ENCODE data around the gene FAF1.
"Not testable (repeated sequence)": the region's sequence is repeated elsewhere in the genome, so short reads cannot be mapped to it uniquely, and the experiment has no call there.

FAF1 gene

GRCh38 chr1:50873458-50874187, 86.4 kb downstream of the FAF1 start:
- Histone ChIP-seq H3K4me2 (ENCODE audit: low read length) (peak overlapping the region; percentile 66), H3K4me1 (ENCODE audit: control insufficient read depth, low read length) (peaks cover 10% of the 10 kb centered on the region), H3K27me3 (ENCODE audit: control insufficient read depth, low read length) (no peaks in the 10 kb centered on the region), H3K27ac (ENCODE audit: low read depth, low read length) (no peak overlapping the region), H4K20me1 (ENCODE audit: control insufficient read depth, insufficient read depth, low read depth, low read length) (no peaks in the 10 kb centered on the region), H3K4me3 (ENCODE audit: low read length) (peak overlapping the region; percentile 68), H3K36me3 (ENCODE audit: control insufficient read depth, low read length) (peaks cover 10% of the 10 kb centered on the region), H3K9me3 (ENCODE audit: control insufficient read depth, insufficient read depth, low read length) (no peaks in the 10 kb centered on the region), H3K79me2 (ENCODE audit: control insufficient read depth, low read length) (peaks cover 78% of the 10 kb centered on the region), H3K9me2 (replicated peaks; ENCODE audit: control insufficient read depth, low read length) (no peaks in the 10 kb centered on the region), H3F3A (ENCODE audit: control insufficient read depth, insufficient read depth) (peaks cover 11% of the 10 kb centered on the region)
- TF ChIP-seq EZH2phosphoT487 (IDR thresholded peaks at IDR 0.05; ENCODE audit: borderline replicate concordance, low read length) (no peak), CTCF (IDR thresholded peaks at IDR 0.05; ENCODE audit: low read depth, low read length, poor library complexity, severe bottlenecking) (peak; percentile 100)

- H3F3A ChIP-seq (ENCODE audit: control insufficient read depth, insufficient read depth); H3K4me3 ChIP-seq (ENCODE audit: low read length); H3K4me1 ChIP-seq (ENCODE audit: control insufficient read depth, low read length); H3K27me3 ChIP-seq (ENCODE audit: control insufficient read depth, low read length); H4K20me1 ChIP-seq (ENCODE audit: control insufficient read depth, insufficient read depth, low read depth, low read length); H3K9me2 ChIP-seq (replicated peaks; ENCODE audit: control insufficient read depth, low read length); H3K4me2 ChIP-seq (ENCODE audit: low read length); H3K27ac ChIP-seq (ENCODE audit: low read depth, low read length): not testable (repeated sequence)
- peaks cover 14% of the 10 kb centered on the region for H3K36me3 ChIP-seq (ENCODE audit: control insufficient read depth, low read length)
- peaks cover 79% of the 10 kb centered on the region for H3K79me2 ChIP-seq (ENCODE audit: control insufficient read depth, low read length)
- H3K9me3 ChIP-seq (ENCODE audit: control insufficient read depth, insufficient read depth, low read length) = peaks cover 29% of the 10 kb centered on the region
Observed at GRCh38 chr1:50864845-50865244, 95.2 kb downstream of the FAF1 start.

GRCh38 chr1:50861772-50862171, 98.3 kb downstream of the FAF1 start:
- Histone ChIP-seq H3K4me1 (ENCODE audit: control insufficient read depth, low read length) (no peaks in the 10 kb centered on the region), H3K79me2 (ENCODE audit: control insufficient read depth, low read length) (peaks cover 72% of the 10 kb centered on the region), H3K9me2 (replicated peaks; ENCODE audit: control insufficient read depth, low read length) (no peaks in the 10 kb centered on the region), H3K4me2 (ENCODE audit: low read length) (no peak overlapping the region), H3K9me3 (ENCODE audit: control insufficient read depth, insufficient read depth, low read length) (peaks cover 24% of the 10 kb centered on the region), H3K4me3 (ENCODE audit: low read length) (no peak overlapping the region), H3K36me3 (ENCODE audit: control insufficient read depth, low read length) (peaks cover 14% of the 10 kb centered on the region), H4K20me1 (ENCODE audit: control insufficient read depth, insufficient read depth, low read depth, low read length) (no peaks in the 10 kb centered on the region), H3K27me3 (ENCODE audit: control insufficient read depth, low read length) (no peaks in the 10 kb centered on the region), H3F3A (ENCODE audit: control insufficient read depth, insufficient read depth) (no peaks in the 10 kb centered on the region), H3K27ac (ENCODE audit: low read depth, low read length) (no peak overlapping the region)
- TF ChIP-seq CTCF (IDR thresholded peaks at IDR 0.05; ENCODE audit: low read depth, low read length, poor library complexity, severe bottlenecking) (no peak), EZH2phosphoT487 (IDR thresholded peaks at IDR 0.05; ENCODE audit: borderline replicate concordance, low read length) (no peak)

- Histone ChIP-seq H3K4me1 (ENCODE audit: control insufficient read depth, low read length) (no peaks in the 10 kb centered on the region), H3K79me2 (ENCODE audit: control insufficient read depth, low read length) (peaks cover 61% of the 10 kb centered on the region), H3K9me3 (ENCODE audit: control insufficient read depth, insufficient read depth, low read length) (peaks cover 17% of the 10 kb centered on the region), H3K9me2 (replicated peaks; ENCODE audit: control insufficient read depth, low read length) (no peaks in the 10 kb centered on the region), H3F3A (ENCODE audit: control insufficient read depth, insufficient read depth) (no peaks in the 10 kb centered on the region), H3K36me3 (ENCODE audit: control insufficient read depth, low read length) (peaks cover 6% of the 10 kb centered on the region), H3K27ac (ENCODE audit: low read depth, low read length) (no peak overlapping the region), H3K4me3 (ENCODE audit: low read length) (no peak overlapping the region), H3K4me2 (ENCODE audit: low read length) (no peak overlapping the region), H3K27me3 (ENCODE audit: control insufficient read depth, low read length) (no peaks in the 10 kb centered on the region), H4K20me1 (ENCODE audit: control insufficient read depth, insufficient read depth, low read depth, low read length) (no peaks in the 10 kb centered on the region)
- no peak for TF ChIP-seq EZH2phosphoT487 (IDR thresholded peaks at IDR 0.05; ENCODE audit: borderline replicate concordance, low read length)
- no peak for TF ChIP-seq CTCF (IDR thresholded peaks at IDR 0.05; ENCODE audit: low read depth, low read length, poor library complexity, severe bottlenecking)
Observed at GRCh38 chr1:50860702-50861101, 99.4 kb downstream of the FAF1 start.

All from DOHH2 (cell line).